MCF 10A (cell line): ENCODE results near the gene BCL2L13. TPM values are rescaled to one million over a fixed set of nuclear protein-coding genes. Genes with fewer than 3 reads are reported as not detected.

ENCODE experiments used
- BruUV-seq: library from RNA; stranded (reverse); fragments of 400-500 nt; replicated peaks from 2 replicates; lab custom pipeline; 2021; lab: Mats Ljungman, UMichigan
- CTCF ChIA-PET: fragments of 300-600 bp; sonication (Branson Sonifier 250); formaldehyde crosslinking; extraction: SDS; loops from one replicate; lab custom pipeline; 2021; ENCODE audit warnings: antibody characterized with exemption, inconsistent platforms; lab: Yijun Ruan, JAX
- POLR2A ChIA-PET: fragments of 300-600, 350-650 bp; sonication (Branson Sonifier 250); formaldehyde crosslinking; extraction: SDS; loops from one replicate; lab custom pipeline; 2020; ENCODE audit warnings: antibody characterized with exemption, inconsistent platforms; lab: Yijun Ruan, JAX
- DNase-seq: peaks from one replicate; pipeline ENCODE4 v3.0.0-alpha.2; 2018; ENCODE audit not compliant: unreplicated experiment
- H3K27ac Mint-ChIP-seq: one replicate; pipeline ENCODE4 v1.8.0; 2022; ENCODE audit warnings: mild to moderate bottlenecking, low read depth, mixed read lengths; ENCODE audit not compliant: unreplicated experiment
- H3K27me3 Mint-ChIP-seq: one replicate; pipeline ENCODE4 v1.8.0; 2022; ENCODE audit warnings: mixed read lengths; ENCODE audit not compliant: insufficient read depth, unreplicated experiment
- H3K36me3 Mint-ChIP-seq: one replicate; pipeline ENCODE4 v1.8.0; 2022; ENCODE audit warnings: mild to moderate bottlenecking, moderate library complexity, mixed read lengths; ENCODE audit not compliant: insufficient read depth, unreplicated experiment
- H3K4me1 Mint-ChIP-seq: one replicate; pipeline ENCODE4 v1.8.0; 2022; ENCODE audit warnings: mixed read lengths; ENCODE audit not compliant: insufficient read depth, unreplicated experiment
- H3K4me3 Mint-ChIP-seq: one replicate; pipeline ENCODE4 v1.8.0; 2022; ENCODE audit warnings: mild to moderate bottlenecking, moderate library complexity, mixed read lengths; ENCODE audit not compliant: unreplicated experiment
- H3K9me3 Mint-ChIP-seq: one replicate; pipeline ENCODE4 v1.8.0; 2022; ENCODE audit warnings: mixed read lengths; ENCODE audit not compliant: unreplicated experiment
- intact Hi-C: fragments of 100-400 bp; cut with micrococcal nuclease; formaldehyde crosslinking; loops from 2 replicates; pipeline ENCODE4 v1.14.1; 2022
- total RNA-seq: library from RNA; stranded (reverse); gene quantifications from 2 replicates; pipeline ENCODE4 v1.2.3, GENCODE V29; 2022
- TF ChIP-seq, protein P1 (sequence below): fragments of 200-600 bp; IDR thresholded peaks from one replicate; pipeline ENCODE4 v1.8.0; 2022; ENCODE audit warnings: antibody characterized with exemption, mild to moderate bottlenecking; ENCODE audit not compliant: unreplicated experiment

The BCL2L13 gene
- total RNA-seq, 1 experiment from 2014 or later: 75.1 TPM

GRCh38 chr22:17675584-17675983 lies 37.0 kb downstream of the BCL2L13 start:
- TF ChIP-seq, protein P1, sequence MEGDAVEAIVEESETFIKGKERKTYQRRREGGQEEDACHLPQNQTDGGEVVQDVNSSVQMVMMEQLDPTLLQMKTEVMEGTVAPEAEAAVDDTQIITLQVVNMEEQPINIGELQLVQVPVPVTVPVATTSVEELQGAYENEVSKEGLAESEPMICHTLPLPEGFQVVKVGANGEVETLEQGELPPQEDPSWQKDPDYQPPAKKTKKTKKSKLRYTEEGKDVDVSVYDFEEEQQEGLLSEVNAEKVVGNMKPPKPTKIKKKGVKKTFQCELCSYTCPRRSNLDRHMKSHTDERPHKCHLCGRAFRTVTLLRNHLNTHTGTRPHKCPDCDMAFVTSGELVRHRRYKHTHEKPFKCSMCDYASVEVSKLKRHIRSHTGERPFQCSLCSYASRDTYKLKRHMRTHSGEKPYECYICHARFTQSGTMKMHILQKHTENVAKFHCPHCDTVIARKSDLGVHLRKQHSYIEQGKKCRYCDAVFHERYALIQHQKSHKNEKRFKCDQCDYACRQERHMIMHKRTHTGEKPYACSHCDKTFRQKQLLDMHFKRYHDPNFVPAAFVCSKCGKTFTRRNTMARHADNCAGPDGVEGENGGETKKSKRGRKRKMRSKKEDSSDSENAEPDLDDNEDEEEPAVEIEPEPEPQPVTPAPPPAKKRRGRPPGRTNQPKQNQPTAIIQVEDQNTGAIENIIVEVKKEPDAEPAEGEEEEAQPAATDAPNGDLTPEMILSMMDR: no peak
- intact Hi-C loops: no loop called here
- H3K27me3 Mint-ChIP-seq: no peaks in the 10 kb centered on the region
- peaks cover 9% of the 10 kb centered on the region for H3K36me3 Mint-ChIP-seq
- H3K4me1 Mint-ChIP-seq: peaks cover 17% of the 10 kb centered on the region
- no peaks in the 10 kb centered on the region for H3K9me3 Mint-ChIP-seq
- no peak overlapping the region for H3K27ac Mint-ChIP-seq
- BruUV-seq: no TSS peak
- DNase-seq: no peak
- CTCF ChIA-PET: no interaction called here
- POLR2A ChIA-PET: interaction anchor here (0.9 to 3.3 kb wide), 4 partner anchors 11 to 42 kb away, joined by 3 to 11 read pairs (median 5); no protein-coding TSS in a partner anchor
- no peak overlapping the region for H3K4me3 Mint-ChIP-seq

DNA sequence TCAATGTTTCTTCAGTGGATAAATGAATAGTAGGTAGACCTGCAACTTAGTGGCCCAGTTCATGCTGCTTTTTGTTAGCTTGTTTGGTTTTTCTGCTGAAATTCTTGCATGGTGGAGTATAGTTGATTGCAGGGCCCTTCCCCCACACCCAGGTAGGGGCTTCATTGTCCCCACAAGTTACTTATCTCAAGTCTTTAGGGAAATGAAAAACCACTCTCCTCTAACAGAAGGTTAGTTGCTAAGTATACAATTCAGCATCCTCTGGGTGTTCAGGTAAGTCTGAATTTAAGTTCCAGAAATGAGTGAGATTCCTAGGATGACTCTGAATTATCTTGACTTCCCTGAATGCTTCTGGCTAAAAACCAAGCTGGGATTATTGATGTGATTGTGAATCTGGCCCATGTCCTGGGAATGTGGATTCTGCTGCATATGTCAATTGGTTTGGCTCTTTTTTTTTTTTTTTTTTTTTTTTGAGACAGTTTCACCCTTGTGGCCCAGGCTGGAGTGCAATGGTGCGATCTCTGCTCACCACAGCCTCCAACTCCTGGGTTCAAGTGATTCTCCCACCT lies 40.3 kb downstream of the BCL2L13 start:
- no peaks in the 10 kb centered on the region for H3K27me3 Mint-ChIP-seq
- no TSS peak for BruUV-seq
- ChIA-PET CTCF (no interaction called here), POLR2A (no interaction called here)
- H3K9me3 Mint-ChIP-seq: no peaks in the 10 kb centered on the region
- intact Hi-C loops: no loop called here
- no peak overlapping the region for H3K4me3 Mint-ChIP-seq
- peaks cover 5% of the 10 kb centered on the region for H3K36me3 Mint-ChIP-seq
- DNase-seq: no peak
- H3K27ac Mint-ChIP-seq: no peak overlapping the region
- peaks cover 7% of the 10 kb centered on the region for H3K4me1 Mint-ChIP-seq
- TF ChIP-seq, protein P1: no peak

GRCh38 chr22:17684245-17684644 lies 45.7 kb downstream of the BCL2L13 start:
- ChIA-PET POLR2A (no interaction called here), CTCF (no interaction called here)
- no peak for DNase-seq
- H3K4me1 Mint-ChIP-seq: no peaks in the 10 kb centered on the region
- H3K9me3 Mint-ChIP-seq: no peaks in the 10 kb centered on the region
- H3K27ac Mint-ChIP-seq: no peak overlapping the region
- intact Hi-C loops: no loop called here
- H3K27me3 Mint-ChIP-seq: no peaks in the 10 kb centered on the region
- peaks cover 35% of the 10 kb centered on the region for H3K36me3 Mint-ChIP-seq
- no TSS peak for BruUV-seq
- H3K4me3 Mint-ChIP-seq: no peak overlapping the region
- TF ChIP-seq, protein P1: no peak

GRCh38 chr22:17692841-17693240 lies 54.3 kb downstream of the BCL2L13 start:
- ChIA-PET POLR2A (interaction anchor here (0.7 to 1.1 kb wide), 5 partner anchors 11 to 109 kb away, joined by 3 read pairs; no protein-coding TSS in a partner anchor), CTCF (interaction anchor here (1.0 to 1.6 kb wide), 3 partner anchors 49 to 137 kb away, joined by 3 to 4 read pairs (median 3); no protein-coding TSS in a partner anchor)
- peaks cover 43% of the 10 kb centered on the region for H3K36me3 Mint-ChIP-seq
- H3K4me3 Mint-ChIP-seq: no peak overlapping the region
- H3K4me1 Mint-ChIP-seq: peaks cover 5% of the 10 kb centered on the region
- no peak overlapping the region for H3K27ac Mint-ChIP-seq
- TF ChIP-seq, protein P1: no peak
- DNase-seq: no peak
- BruUV-seq: no TSS peak
- H3K27me3 Mint-ChIP-seq: no peaks in the 10 kb centered on the region
- no peaks in the 10 kb centered on the region for H3K9me3 Mint-ChIP-seq
- intact Hi-C loops: no loop called here
